HTR-8/SVneo (cell line): ENCODE measurements around the gene DOCK7.
"Not testable (repeated sequence)": the region's sequence is repeated elsewhere in the genome, so short reads cannot be mapped to it uniquely, and the experiment has no call there.

Experiments used
- DNase-seq: peaks from one replicate; pipeline ENCODE4 v3.0.0; 2011; ENCODE audit warnings: low spot score, mixed read lengths; ENCODE audit not compliant: insufficient read length
- FAIRE-seq: peaks from 2 replicates; lab custom pipeline; 2011; peaks lifted over from hg19 to GRCh38; lab: Jason Lieb, UNC

The DOCK7 gene

GRCh38 chr1:62628506-62628905 is 59.7 kb downstream of the DOCK7 start:
- DNase-seq (no peak), FAIRE-seq (no peak)

DNA sequence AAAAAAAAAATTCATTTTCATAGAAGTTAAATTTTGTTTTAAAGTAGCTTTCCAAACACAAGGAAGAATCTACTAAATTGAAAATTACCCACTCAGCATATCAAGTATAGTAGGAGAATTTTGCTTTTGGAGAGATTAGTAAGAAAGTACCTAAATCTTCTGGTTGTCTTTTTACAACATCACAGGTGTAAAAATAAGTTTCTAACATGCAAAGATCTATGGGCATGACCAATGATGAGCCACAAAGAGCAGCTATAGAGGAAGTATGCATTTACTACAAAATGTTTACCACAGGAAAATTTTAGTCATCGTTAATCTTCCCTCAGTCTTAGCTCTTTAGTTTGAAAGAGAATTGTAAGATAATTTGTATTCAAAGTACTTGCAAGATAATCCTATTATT is 62.8 kb downstream of the DOCK7 start:
- DNase-seq (no peak), FAIRE-seq (no peak)

- DNase-seq = peak; percentile 48
Observed at GRCh38 chr1:62621907-62622306, 66.3 kb downstream of the DOCK7 start.

DNA sequence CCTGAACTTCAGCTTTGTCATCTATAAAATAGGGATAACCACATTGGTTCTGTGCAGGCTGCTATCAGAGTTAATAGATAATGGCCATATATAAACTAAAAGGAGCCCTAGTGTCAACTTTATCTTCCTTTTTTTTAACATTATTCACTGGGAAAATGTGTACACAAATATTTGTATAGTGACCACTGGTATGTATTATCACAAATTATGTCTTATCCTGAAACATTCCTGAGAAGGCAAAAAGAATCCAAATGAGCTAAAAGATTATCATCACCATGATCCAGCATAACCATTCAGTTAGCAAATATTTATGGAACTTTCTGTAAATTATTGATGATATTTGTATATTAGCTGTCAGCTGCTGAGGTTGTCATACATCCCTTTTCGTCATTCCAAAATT is 74.3 kb downstream of the DOCK7 start:
- DNase-seq = no peak

More at GRCh38 chr1:62621907-62622306, 66.3 kb downstream of the DOCK7 start:
- peak; percentile 89 for FAIRE-seq

DNA sequence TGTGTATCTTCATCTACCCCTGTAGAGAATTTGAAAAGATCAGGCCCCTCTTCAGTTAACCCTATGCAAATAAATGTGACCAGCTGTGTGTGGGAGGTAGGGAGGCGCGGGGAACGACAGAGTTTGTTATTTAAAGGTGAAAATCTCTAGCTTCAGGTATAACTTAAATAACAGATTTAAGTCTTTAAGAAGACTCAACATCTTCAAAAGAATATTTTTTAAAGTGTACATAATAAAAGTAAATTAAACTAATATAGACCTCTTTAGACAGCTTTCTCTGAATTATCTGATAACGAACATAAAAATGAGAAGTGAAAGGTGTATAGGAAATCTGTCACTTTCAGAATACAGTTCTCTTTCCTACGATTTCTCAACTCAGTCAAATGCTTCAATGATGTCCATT is 74.9 kb downstream of the DOCK7 start:
- FAIRE-seq = no peak

More for the DNA sequence above, 74.3 kb downstream of the DOCK7 start:
- no peak for FAIRE-seq

GRCh38 chr1:62612770-62613169 is 75.4 kb downstream of the DOCK7 start:
- FAIRE-seq = no peak
- DNase-seq = no peak

More for the DNA sequence above, 74.9 kb downstream of the DOCK7 start:
- no peak for DNase-seq

- not testable (repeated sequence) for FAIRE-seq, DNase-seq
Observed at GRCh38 chr1:62610588-62610987, 77.6 kb downstream of the DOCK7 start.

GRCh38 chr1:62608905-62609304 is 79.3 kb downstream of the DOCK7 start:
- FAIRE-seq (no peak), DNase-seq (no peak)

DNA sequence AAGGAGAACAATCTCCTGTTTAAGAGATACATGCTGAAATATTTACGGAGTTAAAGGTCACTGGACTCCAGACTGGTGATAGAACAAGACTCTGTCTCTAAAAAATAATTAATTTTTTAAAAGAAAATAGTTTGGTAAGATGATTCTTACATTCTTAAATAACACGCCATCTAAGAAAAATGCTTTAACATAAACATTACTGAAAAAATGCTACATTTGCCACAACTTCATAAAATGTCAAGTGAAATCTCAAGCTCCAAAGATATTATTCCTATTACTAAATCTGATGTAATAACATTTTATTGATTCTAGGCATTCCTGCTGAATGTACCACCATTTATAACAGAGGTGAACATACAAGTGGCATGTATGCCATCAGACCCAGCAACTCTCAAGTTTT is 86.7 kb downstream of the DOCK7 start:
- FAIRE-seq (no peak), DNase-seq (no peak)

DNA sequence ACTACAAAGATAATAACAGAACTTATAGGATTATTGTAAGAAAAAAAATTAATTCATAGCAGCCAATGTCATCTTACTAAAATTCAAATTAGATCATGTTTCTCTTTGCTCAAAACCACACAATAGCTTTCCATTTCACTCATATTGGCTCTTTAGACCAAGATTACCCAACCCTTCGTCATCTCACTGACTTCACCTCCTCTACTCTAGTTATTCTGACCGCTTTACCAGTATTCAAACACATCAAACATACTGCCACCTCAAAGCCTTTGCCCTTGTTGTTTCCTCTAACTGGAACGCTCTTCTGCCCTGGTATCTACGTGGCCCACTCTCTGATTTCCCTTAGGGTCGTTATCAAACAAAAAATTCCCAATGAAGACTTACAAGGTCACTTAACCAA is 89.1 kb downstream of the DOCK7 start:
- no peak for FAIRE-seq

DNA sequence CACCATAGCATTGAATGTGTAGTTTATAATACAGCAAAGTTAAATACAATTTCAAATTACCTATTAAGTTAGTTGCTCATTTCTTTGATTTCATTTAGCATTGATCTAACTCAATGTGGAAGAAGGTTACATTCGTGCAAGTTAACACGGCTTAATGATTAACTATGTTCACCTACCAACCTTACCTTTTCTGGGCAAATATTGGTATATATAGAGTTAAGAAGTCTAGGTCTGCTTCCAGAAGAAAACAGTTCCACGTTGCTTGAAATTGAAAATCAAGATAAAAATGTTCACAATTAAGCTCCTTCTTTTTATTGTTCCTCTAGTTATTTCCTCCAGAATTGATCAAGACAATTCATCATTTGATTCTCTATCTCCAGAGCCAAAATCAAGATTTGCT is 90.9 kb downstream of the DOCK7 start, which contains the start of gene ANGPTL3:
ANGPTL3 (plus strand) TSS at position 240 of the 400 bp plus-strand sequence; CDS start at position 287, 47 bp downstream.
- DNase-seq = no peak
- no peak for FAIRE-seq

More for the DNA sequence above, 89.1 kb downstream of the DOCK7 start:
- no peak for DNase-seq

- FAIRE-seq (no peak), DNase-seq (no peak)
Observed at GRCh38 chr1:62595647-62596046, 92.5 kb downstream of the DOCK7 start.

DNA sequence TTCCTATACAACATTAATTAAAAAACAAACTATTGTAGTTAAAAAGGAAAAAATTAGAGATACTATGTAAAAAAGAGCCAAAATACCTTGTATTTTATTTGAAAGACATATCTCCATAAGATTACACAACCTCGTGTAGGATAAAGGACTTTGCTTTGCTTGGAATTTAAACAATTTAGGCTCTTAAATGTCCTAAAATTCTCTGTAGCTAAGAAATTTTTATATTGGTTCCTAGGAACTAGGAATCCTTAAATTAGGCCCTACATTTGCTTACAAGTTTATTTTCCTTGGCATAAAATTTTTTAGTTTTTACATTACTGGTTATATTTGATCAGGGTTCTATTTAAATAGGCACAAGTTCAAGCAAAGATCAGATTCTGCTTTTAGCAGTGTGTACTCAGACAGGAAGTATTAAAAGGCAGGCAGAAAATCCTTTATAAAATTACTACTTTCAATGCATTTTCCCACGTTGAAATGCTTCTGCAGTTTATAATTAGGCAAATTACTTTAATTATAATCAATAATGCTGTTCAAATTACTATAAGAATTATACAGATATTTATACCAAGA is 94.3 kb downstream of the DOCK7 start:
- FAIRE-seq = no peak
- DNase-seq = no peak

GRCh38 chr1:62590970-62591368 is 97.2 kb downstream of the DOCK7 start:
- DNase-seq (no peak), FAIRE-seq (no peak)

DNA sequence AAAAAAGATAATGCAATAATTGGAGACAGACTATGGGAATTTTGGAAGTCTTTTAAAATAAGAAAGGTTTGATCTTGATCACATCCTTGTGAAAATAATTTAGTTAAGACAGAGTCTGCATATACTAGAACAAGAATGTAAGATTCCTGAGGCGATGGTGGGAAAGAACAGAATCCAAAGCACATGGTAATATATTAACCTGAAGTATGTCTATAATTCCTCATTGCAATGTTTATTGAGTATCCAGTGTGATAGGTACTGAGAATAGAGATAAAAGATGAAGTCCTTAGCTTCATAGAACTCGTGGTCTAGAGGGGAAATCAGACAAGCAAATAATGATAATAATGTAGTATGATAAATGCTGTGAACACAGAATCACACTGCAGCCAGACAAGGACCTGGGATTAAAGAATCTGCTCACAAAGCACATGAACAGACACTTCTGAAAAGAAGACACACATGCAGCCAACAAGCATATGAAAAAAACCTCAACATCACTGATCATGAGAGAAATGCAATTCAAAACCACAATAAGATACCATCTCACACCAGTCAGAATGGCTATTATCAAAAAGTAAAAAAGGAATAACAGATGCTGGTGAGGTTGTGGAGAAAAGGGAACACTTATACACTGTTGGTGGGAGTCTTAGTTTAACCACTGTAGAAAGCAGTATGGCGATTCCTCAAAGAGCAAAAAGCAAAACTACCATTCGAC is 97.8 kb downstream of the DOCK7 start:
- DNase-seq = no peak
- FAIRE-seq = no peak

DNA sequence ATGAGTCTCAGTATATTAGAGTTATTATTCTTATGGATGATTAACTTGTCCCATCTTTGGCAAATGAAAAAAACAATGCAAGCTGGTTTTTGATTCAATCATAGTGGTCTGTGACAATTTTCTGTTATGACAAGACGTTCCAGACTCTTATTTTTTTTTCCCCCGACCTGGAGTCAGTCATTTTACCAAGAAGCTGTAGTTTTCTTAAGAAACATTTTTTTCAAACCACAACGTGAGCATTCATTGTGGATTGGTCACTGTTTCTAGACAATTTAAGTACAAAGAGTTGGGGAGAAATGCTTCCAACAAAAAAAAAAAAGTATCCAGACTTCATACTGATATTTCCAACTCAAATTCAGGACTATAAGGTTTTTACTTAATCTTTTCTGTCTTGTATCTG is 98.9 kb downstream of the DOCK7 start:
- no peak for DNase-seq
- no peak for FAIRE-seq

GRCh38 chr1:62588000-62588399 is 100.2 kb downstream of the DOCK7 start:
- no peak for DNase-seq

DNA sequence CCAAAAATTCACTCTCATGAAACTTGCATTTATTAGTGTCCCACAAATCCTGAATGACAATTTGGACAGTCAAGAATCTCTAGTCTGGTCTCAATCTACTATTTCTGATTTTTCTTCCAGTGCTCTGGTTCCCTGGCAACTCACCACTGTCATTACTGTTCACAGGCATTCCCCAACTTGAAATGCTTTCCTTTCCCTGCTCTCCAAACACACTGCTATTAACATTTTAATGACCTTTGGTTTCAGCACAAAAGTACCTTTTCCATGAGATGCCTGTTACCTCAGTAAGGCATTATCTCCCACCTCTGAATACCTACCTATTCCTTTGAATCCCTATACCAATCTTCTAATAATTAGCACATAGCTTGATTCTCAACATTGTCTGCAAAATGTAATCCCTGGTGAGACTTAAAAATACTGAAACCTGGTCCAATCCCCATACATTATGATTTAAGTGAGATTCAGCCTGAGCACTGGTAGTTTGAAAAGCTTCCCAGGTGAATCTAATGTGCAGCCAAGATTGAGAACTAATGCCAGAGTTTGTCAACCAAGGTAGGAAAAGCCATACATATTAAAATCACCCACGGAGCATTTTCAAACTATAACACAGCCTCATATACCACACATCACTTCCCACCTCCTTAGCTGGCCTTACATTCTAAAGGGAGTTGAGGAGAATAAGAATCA is 102.6 kb downstream of the DOCK7 start:
- DNase-seq (no peak), FAIRE-seq (no peak)

More at GRCh38 chr1:62588000-62588399, 100.2 kb downstream of the DOCK7 start:
- no peak for FAIRE-seq

DNA sequence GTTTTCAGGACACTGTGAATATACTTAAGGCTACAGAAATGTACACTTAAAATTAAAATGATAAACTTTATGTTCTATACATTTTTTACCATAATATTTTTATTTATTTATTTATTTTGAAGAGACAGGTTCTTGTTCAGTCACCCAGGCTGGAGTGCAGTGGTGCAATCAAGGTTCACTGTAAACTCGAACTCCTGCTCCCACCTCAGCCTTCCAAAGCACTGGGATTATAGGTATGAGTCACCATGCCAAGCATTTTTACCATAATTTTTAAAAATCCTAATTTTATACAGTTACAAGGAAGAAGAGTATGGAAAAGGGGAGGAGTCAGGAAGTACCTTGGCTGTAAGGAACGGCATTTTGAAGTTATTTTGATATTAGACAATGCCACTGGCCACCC is 114.5 kb downstream of the DOCK7 start:
- no peak for FAIRE-seq
- DNase-seq = no peak

DNA sequence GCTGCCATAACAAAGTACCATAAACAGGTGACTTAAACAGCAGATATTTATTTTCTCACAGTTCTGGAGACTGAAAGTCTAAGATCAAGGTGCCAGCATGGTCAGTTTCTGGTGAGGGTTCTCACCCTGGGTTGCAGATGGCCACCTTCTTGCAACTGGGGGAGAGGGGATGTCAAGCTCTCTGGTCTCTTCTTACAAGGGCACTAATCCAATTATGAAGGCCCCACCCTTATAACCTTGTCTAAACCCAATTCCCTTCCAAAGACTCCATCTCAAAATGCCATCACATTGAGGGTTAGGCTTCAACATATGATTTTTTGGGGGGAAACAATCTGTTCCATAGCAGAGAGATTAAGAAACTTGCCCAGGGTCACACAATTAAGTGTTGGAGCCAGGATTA is 115.7 kb downstream of the DOCK7 start:
- FAIRE-seq = no peak
- DNase-seq = no peak

DNA sequence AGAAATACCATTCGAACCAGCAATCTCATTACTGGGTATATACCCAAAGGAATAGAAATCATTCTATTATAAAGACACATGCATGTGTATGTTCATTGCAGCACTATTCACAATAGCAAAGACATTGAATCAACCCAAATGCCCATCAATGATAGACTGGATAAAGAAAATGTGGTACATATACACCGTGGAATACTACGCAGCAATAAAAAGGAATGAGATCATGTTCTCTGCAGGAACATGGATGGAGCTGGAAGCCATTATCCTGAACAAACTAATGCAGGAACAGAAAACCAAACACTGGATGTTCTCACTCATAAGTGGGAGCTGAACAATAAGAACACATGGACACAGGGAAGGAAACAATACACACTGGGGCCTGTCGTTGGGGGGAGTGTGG is 116.7 kb downstream of the DOCK7 start:
- not testable (repeated sequence) for DNase-seq, FAIRE-seq
